SW480 (cell line): ENCODE measurements around the gene IL16.
"Not testable (repeated sequence)": the region's sequence is repeated elsewhere in the genome, so short reads cannot be mapped to it uniquely, and the experiment has no call there.

Experiments used
- DNase-seq: peaks from one replicate; pipeline ENCODE4 v3.0.0-alpha.2; 2016; ENCODE audit warnings: low spot score

The IL16 gene

DNA sequence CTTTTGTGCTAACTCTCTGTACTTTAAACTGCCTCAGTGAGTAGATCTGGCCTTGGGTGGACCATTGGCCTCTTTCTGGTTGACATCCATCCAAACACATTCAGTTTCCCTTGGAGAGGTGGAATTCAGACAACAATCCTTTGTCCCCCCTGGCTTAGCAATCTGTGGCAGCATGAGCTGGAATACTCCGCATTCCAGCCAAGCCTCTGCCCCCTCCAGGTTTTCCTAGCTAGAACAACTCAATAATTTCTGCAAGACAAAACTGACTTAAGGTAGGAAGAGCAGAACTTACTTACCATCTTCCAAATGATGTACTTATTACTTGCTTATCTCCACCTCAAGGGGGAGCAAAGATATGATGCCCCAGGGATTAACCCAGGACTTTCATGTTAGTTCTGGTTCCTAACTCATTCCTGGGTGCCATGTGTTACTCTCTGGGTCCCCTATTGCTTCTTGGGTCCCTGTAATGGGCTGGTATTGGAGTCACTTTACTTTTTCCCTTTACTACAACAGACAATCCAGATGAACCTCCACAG lies 21.8 kb upstream of the IL16 start:
- DNase-seq, result no peak

DNA sequence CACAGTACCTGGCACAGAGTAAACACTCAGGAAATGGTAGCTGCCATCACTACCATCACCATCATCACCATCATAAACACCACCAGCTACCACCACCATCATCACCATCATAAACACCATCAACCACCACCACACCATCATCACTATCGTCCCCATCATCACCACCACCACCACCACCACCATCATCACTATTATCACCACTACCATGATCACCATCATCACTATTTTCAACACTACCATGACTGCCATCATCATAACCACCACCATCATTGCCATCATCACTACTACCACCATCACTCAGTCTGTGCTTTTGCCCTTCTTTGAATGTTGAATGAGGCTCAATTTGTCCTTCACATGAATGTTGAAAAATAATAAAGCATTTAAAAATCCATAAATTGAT lies 21.2 kb upstream of the IL16 start:
- DNase-seq, result no peak

DNA sequence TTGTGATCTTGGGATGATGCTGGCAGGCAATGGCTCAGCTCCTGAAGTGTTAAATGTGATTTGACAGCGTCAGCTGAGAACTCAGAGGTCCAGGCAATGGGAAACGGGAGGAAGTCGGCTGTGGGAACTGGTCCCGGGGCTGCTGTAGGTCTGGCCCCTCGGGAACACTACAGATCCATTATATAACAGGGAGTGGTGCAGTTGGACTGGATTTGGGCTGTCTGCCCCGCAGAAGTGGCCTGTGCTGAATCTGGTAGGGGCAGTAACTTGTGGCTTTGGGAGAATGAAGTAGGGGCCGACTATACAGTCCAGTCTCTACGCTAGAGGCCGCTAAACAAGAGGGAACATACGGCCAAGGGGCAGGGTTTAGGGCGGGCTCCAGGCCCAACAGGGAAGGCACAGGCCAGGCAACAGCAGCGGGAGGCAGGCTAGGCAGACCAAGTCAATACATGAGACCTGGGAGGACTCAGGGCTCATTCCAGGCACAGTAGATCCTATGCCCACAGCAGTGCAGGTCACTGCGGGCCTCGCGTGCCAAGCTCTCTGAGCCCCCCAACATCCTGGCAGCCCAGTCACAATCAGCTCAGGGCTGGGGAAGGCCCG lies 20.3 kb upstream of the IL16 start:
- no peak for DNase-seq

DNA sequence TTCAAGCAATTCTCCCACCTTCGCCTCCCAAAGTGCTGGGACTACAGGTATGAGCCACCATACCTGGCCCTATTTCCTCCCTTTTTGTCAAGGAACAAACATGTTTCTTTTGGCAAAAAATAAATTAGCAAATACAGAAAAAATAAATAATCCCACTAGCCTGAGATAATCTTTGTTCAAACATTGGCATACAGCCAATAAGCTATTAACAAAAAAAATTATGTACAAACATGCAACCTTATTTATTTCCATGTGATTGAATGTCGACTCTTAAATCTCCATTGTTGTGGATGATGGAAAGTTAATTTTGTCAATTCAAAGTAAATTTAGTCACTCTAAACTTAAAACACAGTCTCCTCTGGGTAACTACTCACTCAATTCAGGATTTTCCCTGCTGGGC lies 18.3 kb upstream of the IL16 start:
- no peak for DNase-seq

DNA sequence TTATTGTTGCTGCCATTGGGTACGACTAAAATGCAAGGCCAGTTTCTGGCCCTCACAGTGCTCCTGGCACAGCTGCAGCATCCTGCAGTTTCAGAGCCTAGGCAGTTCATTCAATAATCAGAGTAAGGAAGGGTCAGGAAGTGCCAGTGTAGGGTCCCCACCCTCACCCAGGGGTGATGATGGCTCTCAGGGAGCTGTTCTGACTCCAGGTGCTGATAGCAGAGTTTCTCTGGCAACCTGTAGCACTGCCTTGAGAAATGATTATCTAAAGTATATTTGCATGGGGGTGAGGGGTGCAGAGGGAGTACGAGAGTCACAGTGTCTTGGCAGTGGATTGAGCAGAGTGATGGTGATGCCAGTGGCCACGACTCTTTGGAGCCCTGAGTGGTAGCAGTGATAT lies 15.5 kb upstream of the IL16 start:
- no peak for DNase-seq

DNA sequence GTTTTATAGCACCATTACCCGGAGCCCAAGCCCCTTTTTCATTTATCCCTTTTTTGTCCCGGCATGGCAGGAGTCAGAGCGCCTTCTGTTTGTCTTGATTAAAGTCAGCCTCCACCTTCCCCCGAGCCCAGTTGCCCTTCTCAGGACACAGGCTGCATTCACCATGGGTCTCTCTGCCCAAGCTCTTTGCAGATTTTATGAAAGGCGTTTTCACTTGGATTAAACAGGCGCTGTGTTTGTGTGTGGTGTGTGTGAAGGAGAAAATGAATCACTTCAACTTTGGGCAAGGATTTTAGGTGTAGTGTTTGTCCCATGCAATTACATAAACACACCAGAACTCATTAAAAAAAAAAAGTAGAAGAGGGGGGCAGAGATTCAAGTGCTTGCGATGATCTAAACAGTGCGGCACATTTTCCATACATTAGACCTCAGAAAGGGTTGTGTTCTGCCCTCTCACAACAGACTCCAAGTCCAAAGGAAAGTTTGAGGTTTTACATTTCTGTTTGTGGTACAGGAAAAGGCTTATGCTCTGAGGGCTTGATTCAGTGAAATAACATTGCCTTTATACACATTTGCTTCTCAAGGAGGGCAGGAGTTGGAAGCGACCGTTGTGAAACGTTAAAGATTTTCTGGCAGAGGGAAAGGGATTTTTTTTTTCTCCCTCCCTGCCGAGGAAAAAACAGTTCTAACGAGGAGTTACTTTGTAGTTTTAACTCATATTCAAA lies 14.5 kb upstream of the IL16 start:
- no peak for DNase-seq

DNA sequence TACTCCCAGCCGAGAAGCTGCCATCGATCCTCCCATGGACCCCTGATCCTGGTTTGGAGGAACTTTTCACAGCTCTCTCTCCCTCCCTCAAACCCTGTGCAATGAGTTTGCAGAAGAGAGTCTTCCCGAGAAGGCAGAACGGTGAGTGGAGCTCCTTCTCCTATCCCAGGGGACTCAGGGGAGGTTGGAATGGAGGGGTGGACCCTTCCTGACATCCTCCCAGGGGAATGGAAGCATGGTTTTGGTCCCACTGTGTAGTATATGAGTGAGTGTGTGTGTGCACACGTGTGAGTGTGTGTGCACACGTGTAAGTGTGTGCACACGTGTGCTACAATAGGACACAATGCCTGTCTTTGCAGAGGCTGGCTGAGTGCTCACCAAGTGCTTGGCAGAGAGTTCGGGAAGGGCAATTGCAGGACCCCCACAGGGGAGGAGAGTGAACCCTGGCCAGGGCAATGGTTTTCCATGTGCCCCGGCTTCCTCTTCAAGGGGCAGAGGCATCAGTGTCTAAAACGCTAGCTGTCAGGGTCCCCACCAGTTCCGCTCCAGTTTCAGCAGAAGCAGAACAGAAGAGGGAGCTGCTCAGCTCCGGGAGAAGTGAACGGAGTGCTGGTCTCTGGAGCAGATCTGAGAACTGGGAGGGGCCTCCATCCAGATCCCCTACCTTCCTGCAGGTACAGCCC lies 13.8 kb upstream of the IL16 start:
- no peak for DNase-seq

DNA sequence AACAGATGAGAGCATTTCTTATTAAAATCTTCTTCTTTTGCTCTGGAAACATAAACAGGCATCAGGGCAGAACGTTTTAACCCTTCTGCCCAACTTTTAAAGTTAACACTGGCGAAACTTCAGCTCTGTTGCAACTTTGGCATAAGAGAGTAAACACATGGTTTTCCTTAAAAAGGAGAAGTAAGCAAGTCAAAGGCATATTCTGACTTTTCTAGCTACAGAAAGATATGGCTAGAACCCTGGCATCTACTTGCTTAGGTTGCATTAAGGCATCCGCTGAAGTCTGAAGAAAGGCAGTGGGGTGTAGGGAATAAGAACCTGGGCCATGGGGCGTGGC lies 13.3 kb upstream of the IL16 start:
- no peak for DNase-seq

DNA sequence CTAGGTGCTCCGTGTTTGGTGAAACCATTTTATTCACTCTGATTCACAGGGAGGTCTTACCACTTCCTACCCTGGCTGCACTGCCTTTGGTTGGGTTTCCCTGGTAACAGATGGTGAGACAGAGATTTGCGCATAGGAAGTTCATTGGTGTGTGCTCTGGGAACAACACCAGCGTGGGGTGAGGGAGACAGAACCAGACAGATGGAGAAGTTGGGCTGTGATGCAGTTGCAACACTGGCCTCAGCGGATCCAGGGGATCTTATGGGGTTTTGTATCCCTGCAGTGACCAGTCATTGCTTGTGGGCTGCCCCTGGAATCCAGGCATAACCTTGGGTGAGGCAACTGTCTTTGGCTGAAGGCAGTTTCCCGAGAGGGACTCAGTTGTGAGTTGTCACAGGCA lies 12.5 kb upstream of the IL16 start:
- DNase-seq, result no peak

DNA sequence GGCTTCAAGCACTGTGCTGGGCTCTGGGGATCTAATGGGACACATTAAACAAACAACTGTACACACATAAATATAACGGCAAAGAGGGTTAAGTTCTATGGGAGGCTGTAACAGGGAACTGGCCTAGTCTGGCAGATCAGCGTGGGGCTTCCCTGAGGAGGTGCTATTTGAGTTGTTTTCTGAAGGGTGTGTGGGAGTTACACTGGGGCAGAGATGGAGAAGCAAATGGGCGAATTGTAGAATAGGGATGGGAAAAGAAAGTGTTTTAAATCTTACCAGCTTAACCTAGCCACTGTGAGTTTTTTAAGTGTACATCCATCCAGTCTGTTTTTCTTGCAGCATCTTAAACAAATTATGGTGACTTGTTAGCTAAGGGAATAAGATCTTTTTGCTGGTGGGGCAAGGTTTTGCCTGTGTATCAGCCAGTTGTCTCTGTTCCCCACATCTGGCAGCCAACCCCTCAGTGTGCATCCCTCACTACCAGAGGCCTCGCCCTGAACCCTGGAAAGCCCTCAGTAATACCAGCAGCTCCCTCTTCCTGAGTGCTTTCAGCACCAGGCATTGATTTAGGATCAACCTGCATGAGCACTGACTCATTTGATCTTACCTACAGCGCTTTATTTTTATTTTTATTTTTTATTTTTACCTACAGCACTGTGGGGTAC lies 10.9 kb upstream of the IL16 start:
- no peak for DNase-seq

DNA sequence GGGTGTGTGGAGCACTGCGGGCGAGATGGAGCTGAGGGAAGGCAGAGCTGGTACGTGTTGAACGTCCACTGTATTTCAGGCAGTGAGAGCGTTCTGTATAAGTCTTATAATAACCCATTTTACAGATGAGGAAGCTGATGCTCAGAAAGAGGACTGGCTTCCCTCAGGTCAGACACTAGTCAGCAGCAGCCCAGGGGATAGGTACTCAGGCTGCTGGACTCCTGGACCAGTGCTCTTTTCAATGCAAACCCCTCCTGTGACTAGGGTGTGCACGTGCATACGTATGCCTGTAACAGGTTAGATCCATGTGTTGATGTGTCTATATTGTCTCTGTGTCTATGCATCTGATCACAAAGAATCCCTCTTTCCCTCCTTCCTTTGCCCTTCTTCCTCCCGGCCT lies 8.3 kb upstream of the IL16 start:
- DNase-seq, result no peak

DNA sequence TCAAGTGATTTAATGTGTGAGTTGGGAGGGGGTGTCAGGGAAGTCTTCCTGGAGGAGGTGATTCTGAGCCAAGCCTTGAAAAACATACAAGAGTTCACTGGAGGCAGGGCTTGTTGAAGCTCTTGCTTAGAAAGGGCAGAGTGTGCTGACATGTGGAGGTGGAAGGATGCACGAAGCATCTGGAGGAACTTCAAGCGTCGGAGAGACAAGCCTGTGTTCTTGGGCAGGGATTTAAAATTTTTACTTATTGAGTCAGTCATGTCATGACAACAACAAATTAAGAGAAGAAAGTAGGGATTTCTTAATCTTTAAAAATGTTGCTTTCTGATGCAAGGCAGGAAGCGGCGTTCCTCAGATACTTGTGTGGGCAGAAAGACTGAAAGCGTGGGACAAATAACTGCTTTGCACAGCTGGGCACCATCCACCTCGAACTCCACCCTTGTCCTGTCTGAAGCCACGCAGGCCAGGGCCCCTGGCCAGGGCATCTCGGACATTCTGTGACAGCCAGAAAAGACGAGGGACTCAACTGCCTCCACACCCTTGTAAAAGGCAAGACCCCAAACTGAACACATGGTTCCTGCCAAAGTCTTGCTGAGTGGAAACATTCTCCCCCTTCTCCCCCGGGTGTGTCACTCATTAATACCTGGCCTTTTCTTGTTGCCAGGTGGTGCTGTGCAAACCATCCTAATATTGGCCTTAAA lies 6.9 kb upstream of the IL16 start:
- DNase-seq, result peak; percentile 28

DNA sequence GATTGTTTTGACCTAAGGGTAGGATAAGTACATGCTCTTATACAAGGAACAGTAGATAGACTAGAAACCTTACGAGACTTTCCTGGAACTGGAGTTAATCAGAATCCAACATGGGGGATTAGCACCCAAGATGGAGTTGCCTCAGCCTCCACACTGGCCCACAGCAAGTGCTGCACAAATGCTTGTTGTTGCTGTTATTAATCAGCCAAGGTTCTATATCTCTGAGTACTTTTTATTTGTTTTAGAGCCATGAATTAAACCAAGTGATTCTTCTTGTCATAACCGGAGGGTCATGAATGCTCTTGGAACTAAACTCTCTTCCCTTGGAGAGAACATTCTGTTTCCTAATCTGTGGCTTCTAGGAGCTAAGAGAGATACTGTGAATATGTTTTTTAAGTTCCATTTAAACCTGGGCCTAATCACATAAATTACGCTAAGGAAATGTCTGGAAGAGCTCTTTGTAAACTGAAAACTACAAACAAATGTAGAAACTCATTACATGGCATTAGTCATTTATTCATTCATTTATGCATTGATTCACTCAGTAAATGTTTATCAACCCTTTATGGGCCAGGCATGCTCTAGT lies 5.7 kb upstream of the IL16 start:
- no peak for DNase-seq

DNA sequence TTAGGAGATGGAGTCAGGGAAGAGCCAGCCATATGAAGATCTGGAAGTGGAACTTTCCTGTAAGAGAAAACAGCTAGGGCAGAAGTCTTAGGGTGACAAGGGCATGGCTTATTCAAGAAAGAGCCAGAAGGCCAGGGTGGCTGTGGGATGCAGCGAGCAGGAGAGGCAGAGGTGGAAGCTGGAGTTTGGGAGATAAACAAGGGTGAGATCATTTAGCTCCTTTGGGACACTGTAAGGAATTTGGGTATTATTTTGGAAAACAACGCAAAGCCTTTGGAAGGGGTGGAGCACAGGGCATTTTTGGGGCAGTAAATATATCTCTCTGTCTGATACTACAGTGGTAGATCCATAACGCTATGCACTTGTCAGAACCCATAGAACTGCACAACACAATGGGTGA lies 5.0 kb upstream of the IL16 start:
- no peak for DNase-seq

DNA sequence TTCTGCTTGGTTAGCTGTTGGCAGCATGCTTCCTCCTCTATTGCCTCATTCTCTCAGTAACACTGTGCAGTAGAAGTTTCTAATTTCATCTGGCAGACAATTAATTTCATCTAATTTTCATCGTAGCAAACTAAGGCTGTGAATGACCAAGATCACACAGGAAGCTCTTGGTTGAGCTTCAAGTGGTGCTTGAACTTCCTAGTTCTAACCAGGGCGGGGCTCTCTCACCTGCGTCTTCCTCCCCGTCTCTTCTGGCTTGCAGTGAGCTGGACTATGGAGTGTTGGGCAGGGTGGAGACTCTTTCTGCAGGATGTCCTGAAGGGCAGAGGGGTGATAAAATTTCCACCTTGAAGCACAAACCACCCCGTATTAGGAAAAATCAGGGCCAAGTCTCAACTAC lies 2.0 kb upstream of the IL16 start:
- DNase-seq, result no peak

DNA sequence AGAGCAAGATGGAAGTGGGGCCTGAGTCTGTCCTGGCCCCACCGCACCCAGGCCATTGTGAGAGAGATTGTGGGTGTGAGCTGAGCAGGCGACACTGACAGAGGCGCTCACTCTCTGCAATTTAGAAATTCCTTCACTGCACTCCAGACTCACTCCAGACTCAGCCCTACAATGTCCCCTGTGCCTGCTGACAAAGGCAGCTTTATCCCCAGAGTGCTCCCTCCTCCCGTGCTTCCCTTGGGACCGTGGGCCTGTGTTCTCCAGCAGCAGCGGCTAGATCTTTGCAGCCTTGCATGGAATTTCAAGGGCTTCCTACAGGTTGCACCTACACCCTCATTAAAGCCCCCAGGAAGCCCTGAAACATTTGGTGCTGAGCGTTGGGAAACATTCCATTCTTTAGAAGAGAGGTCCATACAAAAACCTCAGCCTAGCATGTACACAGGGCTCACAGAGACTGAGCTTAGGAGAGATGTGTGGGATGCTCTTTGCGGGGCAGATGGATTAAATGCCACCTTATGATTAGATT lies 1.3 kb upstream of the IL16 start:
- DNase-seq, result no peak

DNA sequence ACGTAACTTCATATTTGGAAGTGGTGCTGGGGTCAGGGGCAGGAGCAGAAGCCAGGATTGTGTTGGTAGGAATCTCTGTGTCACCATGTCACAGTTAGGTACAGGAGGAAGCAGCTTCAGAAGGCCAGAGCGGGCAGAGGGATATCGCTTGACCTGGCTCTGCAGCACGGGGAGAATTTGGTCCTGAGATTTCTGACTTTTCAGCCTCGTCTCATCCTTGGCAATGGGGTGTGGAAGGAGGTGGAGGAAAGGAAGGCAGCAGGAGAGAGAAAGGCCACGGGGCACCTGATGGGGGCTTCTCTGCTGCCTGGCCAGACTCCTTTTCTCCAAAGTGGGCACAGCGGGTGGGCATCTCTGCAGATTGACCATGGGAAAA lies 564 bp downstream of the IL16 start:
- no peak for DNase-seq

DNA sequence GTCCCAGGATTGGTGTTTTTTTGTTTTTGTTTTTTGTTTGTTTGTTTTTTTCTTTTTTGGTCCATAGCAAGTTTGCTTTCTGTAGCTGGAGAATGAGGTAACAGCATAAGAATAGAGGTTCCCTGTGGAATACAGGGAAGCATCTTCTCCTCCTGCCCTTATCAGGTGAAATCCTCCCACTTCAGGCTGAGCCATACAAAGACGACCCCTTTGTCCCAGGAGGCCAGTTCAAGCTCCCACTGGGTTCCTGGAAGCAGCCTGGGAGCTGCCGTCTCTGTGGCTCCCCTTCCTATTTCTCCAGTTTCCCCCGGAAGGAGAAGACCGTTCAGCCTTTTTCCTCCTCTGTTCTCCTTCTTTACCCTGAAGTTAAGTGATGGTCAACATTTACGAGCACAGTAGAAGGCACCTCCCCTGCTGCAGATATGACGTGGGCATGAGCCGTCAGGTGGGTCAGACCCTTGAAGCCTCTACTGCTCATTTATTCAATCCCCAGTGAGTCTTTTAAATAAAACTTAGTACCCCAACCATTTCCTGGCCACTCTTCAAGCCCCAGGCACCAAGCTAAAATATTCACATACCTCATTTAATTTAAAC lies 1.1 kb downstream of the IL16 start:
- DNase-seq, result no peak

DNA sequence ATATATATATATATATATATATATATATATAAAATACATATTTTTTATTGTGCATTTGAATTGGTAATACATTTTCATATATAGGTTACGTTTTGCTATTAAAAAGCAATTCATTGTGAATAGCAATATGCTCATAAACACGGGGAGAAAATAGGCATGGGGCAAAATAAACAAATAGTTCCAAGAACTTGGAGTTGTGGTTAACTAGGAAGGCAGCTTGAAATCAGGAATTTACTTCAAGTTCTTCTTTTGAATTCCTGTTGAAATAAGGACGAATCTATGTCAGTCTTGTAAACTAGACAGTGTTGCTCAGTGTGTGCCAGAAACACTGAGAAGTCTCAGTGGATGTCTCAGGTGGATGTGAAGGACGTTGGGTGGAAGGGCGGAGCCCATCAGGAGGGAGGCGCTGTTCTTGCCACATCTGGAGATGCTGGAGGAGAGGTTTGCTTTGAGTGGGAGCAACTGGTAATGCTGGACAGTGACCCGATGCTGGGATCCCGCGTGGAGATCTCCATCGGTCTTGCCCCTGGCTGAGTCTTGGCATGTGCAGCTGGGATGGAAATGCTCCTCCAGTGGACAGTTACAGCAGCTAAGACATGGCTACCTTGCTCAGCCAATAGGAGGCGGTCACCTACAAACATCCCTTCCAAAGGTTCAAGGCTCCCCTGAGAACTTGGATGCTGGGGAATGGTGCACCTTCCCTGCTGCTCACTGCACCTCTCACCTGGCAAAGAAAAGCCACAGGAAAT lies 2.5 kb downstream of the IL16 start:
- no peak for DNase-seq

DNA sequence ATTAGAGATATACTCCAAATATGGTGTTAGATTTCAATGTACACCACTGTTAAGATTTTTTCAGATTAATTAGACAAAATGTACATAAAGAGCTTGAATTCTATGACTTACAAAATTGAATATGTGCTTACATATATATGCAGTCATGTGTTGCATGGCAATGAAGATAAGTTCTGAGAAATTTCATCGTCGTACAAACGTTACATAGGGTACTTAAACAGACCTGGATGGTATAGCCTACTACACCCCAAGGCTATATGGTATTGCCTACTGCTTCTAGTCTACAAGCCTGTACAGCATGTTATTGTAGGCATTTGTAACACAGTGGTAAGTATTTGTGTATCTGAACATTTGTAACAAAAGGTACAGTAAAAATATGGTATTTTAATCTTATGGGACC lies 9.3 kb downstream of the IL16 start:
- DNase-seq, result no peak

DNA sequence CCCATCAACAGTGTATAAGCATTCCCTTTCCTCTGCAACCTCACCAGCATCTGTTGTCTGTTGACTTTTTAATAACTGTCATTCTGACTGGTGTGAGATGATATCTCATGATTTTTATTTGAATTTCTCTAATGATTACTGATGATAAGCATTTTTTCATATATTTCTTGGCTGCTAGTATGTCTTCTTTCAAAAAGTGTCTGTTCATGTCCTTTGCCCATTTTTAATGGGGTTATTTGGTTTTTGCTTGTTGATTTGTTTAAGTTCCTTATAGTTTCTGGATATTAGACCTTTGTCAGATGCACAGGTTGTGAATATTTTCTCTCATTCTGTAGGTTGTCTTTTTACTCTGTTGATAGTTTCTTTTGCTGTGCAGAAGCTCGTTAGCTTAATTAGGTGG lies 11.3 kb downstream of the IL16 start:
- not testable (repeated sequence) for DNase-seq
